NT2/D1 (cell line): ENCODE data around the gene PDE4B.

ENCODE experiments used
- YY1 ChIP-seq: IDR thresholded peaks from 2 replicates; pipeline ENCODE4 v1.6.1; 2011; ENCODE audit not compliant: insufficient read length, insufficient read depth
- ZNF274 ChIP-seq: IDR thresholded peaks from 2 replicates; pipeline ENCODE4 v1.6.1; 2011; ENCODE audit warnings: mild to moderate bottlenecking, low read depth, low read length

DNA sequence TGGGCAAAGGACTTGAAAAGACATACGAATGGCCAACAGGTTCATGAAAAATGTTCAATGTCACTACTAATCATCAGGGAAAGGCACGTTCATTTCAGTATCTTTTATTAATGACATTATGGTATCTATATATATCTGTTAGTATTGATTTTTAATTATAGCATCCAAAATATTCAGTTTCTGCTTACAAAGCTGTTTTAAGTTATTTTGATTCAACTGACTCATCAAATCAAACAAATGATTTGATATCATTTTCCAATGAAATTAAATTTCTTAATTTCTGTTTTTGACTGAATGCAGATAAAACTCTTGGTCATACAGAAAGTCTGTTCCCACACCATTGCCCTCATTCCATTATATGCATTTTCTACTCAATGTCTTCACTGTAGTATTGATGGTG lies 315.9 kb downstream of the PDE4B start:
- TF ChIP-seq ZNF274 (no peak), YY1 (no peak)
